DND-41 (cell line): ENCODE measurements around the gene LRP5.

Source experiments
- CTCF ChIP-seq: IDR thresholded peaks from 2 replicates; pipeline ENCODE4 v1.5.1; 2012; ENCODE audit warnings: borderline replicate concordance, low read length, moderate library complexity, mild to moderate bottlenecking; ENCODE audit not compliant: poor library complexity, severe bottlenecking; ENCODE audit errors: extremely low read depth
- EZH2 ChIP-seq: IDR thresholded peaks from 3 replicates; pipeline ENCODE4 v1.6.1; 2012; ENCODE audit warnings: borderline replicate concordance, low read depth, mild to moderate bottlenecking, moderate library complexity, low read length, inconsistent platforms; ENCODE audit not compliant: severe bottlenecking

- TF ChIP-seq CTCF (no peak), EZH2 (no peak)
Measured at GRCh38 chr11:68472778-68473177, 160.4 kb downstream of the LRP5 start.
